MM.1S (cell line): Measurements from ENCODE around the gene UBXN6.

Source experiments
- DNase-seq: peaks from one replicate; pipeline ENCODE4 v3.0.0-alpha.2; 2015
- H2AFZ ChIP-seq: fragments of 300-600 bp; sonication (generic); 2 replicates; pipeline ENCODE4 v1.6.0; 2016; ENCODE audit warnings: antibody characterized with exemption, low read length
- H3F3A ChIP-seq: fragments of 300-600 bp; sonication (generic); 2 replicates; pipeline ENCODE4 v1.6.1; 2016; ENCODE audit warnings: mild to moderate bottlenecking, antibody characterized with exemption, low read length, moderate library complexity, mixed read lengths; ENCODE audit not compliant: insufficient read depth
- H3K27ac ChIP-seq: fragments of 300-600 bp; sonication (generic); 2 replicates; pipeline ENCODE4 v1.5.1; 2016; ENCODE audit warnings: mild to moderate bottlenecking, low read length
- H3K27me3 ChIP-seq: fragments of 300-600 bp; sonication (generic); replicated peaks from 2 replicates; pipeline ENCODE4 v1.6.0; 2016; ENCODE audit warnings: low read length; ENCODE audit not compliant: insufficient read depth
- H3K36me3 ChIP-seq: fragments of 300-600 bp; sonication (generic); replicated peaks from 2 replicates; pipeline ENCODE4 v1.6.1; 2016; ENCODE audit warnings: mild to moderate bottlenecking, low read length, mixed read lengths; ENCODE audit not compliant: insufficient read depth
- H3K4me1 ChIP-seq: fragments of 300-600 bp; sonication (generic); 2 replicates; pipeline ENCODE4 v1.6.1; 2016; ENCODE audit warnings: low read length, mixed read lengths
- H3K4me2 ChIP-seq: fragments of 300-600 bp; sonication (generic); 2 replicates; pipeline ENCODE4 v1.6.0; 2016; ENCODE audit warnings: low read depth, low read length
- H3K4me3 ChIP-seq: fragments of 300-600 bp; sonication (generic); 2 replicates; pipeline ENCODE4 v1.5.1; 2016; ENCODE audit warnings: low read length, mixed read lengths
- H3K79me2 ChIP-seq: fragments of 300-600 bp; sonication (generic); 2 replicates; pipeline ENCODE4 v1.6.1; 2016; ENCODE audit warnings: mixed run types, low read length, mixed read lengths
- H3K9ac ChIP-seq: fragments of 300-600 bp; sonication (generic); 2 replicates; pipeline ENCODE4 v1.6.1; 2016; ENCODE audit warnings: low read length, mixed read lengths
- H3K9me2 ChIP-seq: fragments of 300-600 bp; sonication (generic); replicated peaks from 2 replicates; pipeline ENCODE4 v1.6.1; 2016; ENCODE audit warnings: mild to moderate bottlenecking, low read length, mixed read lengths; ENCODE audit not compliant: insufficient read depth
- H3K9me3 ChIP-seq: fragments of 300-600 bp; sonication (generic); replicated peaks from 2 replicates; pipeline ENCODE4 v1.6.1; 2016; ENCODE audit warnings: mild to moderate bottlenecking, low read length, mixed read lengths; ENCODE audit not compliant: insufficient read depth
- H4K20me1 ChIP-seq: fragments of 300-600 bp; sonication (generic); 2 replicates; pipeline ENCODE4 v1.6.1; 2016; ENCODE audit warnings: mild to moderate bottlenecking, low read length, moderate library complexity, mixed read lengths; ENCODE audit not compliant: insufficient read depth
- EZH2 ChIP-seq: fragments of 300-600 bp; sonication (generic); optimal IDR thresholded peaks from 2 replicates; pipeline ENCODE3; 2017; ENCODE audit warnings: low read depth, mild to moderate bottlenecking, antibody characterized with exemption, low read length, mixed read lengths
- EZH2phosphoT487 ChIP-seq: fragments of 300-600 bp; sonication (generic); IDR thresholded peaks from 2 replicates; pipeline ENCODE4 v1.6.1; 2018; ENCODE audit warnings: antibody characterized with exemption, low read length
- TF ChIP-seq, protein P1 (sequence below): fragments of 300-600 bp; sonication (generic); IDR thresholded peaks from 2 replicates; pipeline ENCODE4 v1.5.1; 2016; ENCODE audit warnings: antibody characterized with exemption, low read length, mixed read lengths

UBXN6 gene

DNA sequence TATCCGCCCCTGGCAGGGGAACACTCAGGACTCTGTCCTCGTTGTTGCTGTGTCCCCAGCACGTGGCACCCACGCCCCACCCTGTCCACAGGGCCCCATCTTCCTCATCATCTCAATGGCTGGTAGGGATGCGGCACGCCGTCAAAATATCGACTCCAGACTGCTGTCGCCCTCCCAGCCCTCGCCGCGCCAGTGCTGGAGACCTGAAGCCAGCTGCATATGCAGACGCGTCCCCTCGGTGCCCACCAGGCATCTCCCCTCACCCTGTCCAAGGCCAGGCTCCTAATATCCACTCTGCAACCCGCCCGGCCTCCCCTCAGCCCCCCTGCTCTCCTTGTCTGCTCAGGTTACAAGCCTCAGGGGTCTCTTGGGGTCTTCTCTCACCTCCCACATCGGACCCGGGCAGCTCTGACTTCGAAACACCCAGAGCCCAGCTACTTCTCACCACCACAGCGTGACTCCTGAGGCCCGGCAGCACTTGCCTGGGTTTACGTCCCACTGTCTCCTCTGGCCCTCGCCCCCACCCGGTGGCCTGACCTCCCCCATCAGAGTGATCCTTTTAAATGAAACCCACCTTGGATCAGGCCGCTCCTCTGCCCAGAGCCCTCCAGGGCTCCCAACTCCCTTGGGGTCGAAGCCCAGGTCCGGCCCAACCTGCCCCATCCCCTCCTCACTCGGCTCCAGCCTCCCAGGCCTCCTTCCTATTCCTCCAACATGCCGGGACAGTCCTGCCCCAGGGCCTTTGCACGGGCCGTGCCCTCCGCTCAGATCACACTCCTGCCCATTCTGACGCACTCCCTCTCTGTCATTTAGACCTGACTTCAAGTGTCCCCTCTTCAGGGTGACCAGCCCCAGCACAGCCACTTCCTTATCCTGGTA is 48.2 kb upstream of the UBXN6 start:
- TF ChIP-seq EZH2phosphoT487 (no peak), EZH2 (no peak)
- TF ChIP-seq, protein P1, sequence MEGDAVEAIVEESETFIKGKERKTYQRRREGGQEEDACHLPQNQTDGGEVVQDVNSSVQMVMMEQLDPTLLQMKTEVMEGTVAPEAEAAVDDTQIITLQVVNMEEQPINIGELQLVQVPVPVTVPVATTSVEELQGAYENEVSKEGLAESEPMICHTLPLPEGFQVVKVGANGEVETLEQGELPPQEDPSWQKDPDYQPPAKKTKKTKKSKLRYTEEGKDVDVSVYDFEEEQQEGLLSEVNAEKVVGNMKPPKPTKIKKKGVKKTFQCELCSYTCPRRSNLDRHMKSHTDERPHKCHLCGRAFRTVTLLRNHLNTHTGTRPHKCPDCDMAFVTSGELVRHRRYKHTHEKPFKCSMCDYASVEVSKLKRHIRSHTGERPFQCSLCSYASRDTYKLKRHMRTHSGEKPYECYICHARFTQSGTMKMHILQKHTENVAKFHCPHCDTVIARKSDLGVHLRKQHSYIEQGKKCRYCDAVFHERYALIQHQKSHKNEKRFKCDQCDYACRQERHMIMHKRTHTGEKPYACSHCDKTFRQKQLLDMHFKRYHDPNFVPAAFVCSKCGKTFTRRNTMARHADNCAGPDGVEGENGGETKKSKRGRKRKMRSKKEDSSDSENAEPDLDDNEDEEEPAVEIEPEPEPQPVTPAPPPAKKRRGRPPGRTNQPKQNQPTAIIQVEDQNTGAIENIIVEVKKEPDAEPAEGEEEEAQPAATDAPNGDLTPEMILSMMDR, result no peak
- Histone ChIP-seq H3K27me3 (peaks cover 4% of the 10 kb centered on the region; the same call in 1 of the 2 replicates), H3F3A (no peaks in the 10 kb centered on the region), H3K27ac (no peak overlapping the region), H3K9ac (no peak overlapping the region), H3K4me2 (no peak overlapping the region), H3K9me3 (no peaks in the 10 kb centered on the region), H3K36me3 (no peaks in the 10 kb centered on the region), H3K4me3 (no peak overlapping the region), H3K9me2 (no peaks in the 10 kb centered on the region), H4K20me1 (no peaks in the 10 kb centered on the region), H3K79me2 (no peaks in the 10 kb centered on the region), H2AFZ (no peak overlapping the region), H3K4me1 (no peaks in the 10 kb centered on the region)
- DNase-seq, result no peak

DNA sequence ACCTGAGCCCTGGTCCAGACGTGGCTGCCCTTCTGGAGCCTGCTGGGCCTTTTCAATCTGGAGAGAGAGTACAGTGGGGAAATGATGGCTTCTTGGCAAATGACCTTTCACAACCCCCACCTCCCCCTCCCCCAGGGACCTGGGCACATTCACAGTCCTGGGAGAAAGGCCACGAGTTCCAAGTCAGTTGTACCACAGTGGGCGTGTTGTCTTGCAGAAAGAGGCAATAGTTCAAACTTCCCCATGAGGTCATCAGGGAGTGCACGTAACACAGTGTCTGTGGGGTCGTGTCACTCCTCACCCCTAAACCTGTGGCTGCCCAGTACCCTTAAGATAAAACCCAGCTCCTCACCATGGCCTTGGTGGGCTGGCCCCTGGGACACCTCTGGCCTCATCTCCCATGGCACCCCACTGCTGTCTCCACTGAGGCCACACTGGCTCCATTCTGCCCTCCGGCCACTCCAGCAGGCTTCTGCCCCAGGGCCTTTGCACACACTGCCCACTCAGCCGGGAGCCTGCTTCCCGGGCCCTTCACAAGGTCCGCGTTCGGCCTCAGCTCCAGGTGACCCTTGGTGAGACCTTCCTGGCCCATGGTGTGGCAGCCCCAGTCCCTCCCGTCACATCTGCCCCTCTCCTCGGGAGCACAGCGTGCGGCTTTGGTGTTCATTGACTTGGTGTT is 47.4 kb upstream of the UBXN6 start:
- H3K4me2 ChIP-seq, result no peak overlapping the region
- H3K4me3 ChIP-seq, result no peak overlapping the region
- DNase-seq, result no peak
- no peaks in the 10 kb centered on the region for H3K36me3 ChIP-seq
- no peak overlapping the region for H2AFZ ChIP-seq
- H3F3A ChIP-seq, result no peaks in the 10 kb centered on the region
- no peak overlapping the region for H3K9ac ChIP-seq
- H3K9me2 ChIP-seq, result no peaks in the 10 kb centered on the region
- no peaks in the 10 kb centered on the region for H4K20me1 ChIP-seq
- H3K27me3 ChIP-seq, result no peaks in the 10 kb centered on the region
- no peak overlapping the region for H3K27ac ChIP-seq
- H3K79me2 ChIP-seq, result no peaks in the 10 kb centered on the region
- H3K9me3 ChIP-seq, result no peaks in the 10 kb centered on the region
- TF ChIP-seq EZH2phosphoT487 (no peak), EZH2 (no peak)
- TF ChIP-seq, protein P1, result no peak
- H3K4me1 ChIP-seq, result no peaks in the 10 kb centered on the region

DNA sequence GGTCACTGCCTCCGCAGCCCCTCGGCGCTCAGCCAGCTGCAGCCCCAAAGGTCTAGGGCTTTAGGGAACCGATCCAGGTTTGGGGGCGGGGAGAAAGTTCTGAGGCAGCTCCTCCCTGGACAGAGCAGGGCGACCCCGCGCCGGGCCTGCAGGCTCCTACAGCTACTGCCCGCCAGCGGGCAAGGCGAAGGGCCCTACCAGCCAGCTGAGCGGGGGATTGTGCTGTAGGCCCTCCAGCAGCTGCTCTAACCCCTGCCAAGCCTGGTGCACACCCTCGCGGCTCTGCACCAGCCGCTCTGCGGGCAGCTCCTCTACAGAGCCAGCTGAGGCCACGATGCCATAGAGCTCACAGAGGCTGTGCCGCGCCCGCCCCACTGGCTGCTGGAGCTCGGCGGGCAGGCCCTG is 46.7 kb upstream of the UBXN6 start:
- H3K27me3 ChIP-seq, result no peaks in the 10 kb centered on the region
- H3K79me2 ChIP-seq, result no peaks in the 10 kb centered on the region
- H3K4me1 ChIP-seq, result no peaks in the 10 kb centered on the region
- no peak overlapping the region for H3K27ac ChIP-seq
- no peaks in the 10 kb centered on the region for H3K9me2 ChIP-seq
- no peak overlapping the region for H3K9ac ChIP-seq
- no peak overlapping the region for H2AFZ ChIP-seq
- no peak for DNase-seq
- no peak overlapping the region for H3K4me3 ChIP-seq
- H3K9me3 ChIP-seq, result no peaks in the 10 kb centered on the region
- no peaks in the 10 kb centered on the region for H3K36me3 ChIP-seq
- TF ChIP-seq EZH2, result no peak
- TF ChIP-seq, protein P1, result no peak
- TF ChIP-seq EZH2phosphoT487, result no peak
- no peak overlapping the region for H3K4me2 ChIP-seq
- H3F3A ChIP-seq, result no peaks in the 10 kb centered on the region
- no peaks in the 10 kb centered on the region for H4K20me1 ChIP-seq
